Nephron (organoid): ENCODE results near the gene OGFR.

Experiments used
- H3K27ac Mint-ChIP-seq, 3 experiments: 2 replicates each; pipeline ENCODE4 v1.8.0; 2020; ENCODE audit warnings: mixed read lengths in 3 of 3, mild to moderate bottlenecking in 2 of 3, moderate library complexity in 1 of 3
- H3K27me3 Mint-ChIP-seq: 2 replicates; pipeline ENCODE4 v1.8.0; 2021; ENCODE audit warnings: low read depth, mild to moderate bottlenecking, moderate library complexity, mixed read lengths
- H3K36me3 Mint-ChIP-seq: 2 replicates; pipeline ENCODE4 v1.8.0; 2020; ENCODE audit warnings: low read depth, mixed read lengths
- H3K4me1 Mint-ChIP-seq: 2 replicates; pipeline ENCODE4 v1.8.0; 2020; ENCODE audit warnings: mixed read lengths
- H3K4me3 Mint-ChIP-seq, 3 experiments: 2 replicates each; pipeline ENCODE4 v1.8.0; 2020; ENCODE audit warnings: mild to moderate bottlenecking in 3 of 3, mixed read lengths in 3 of 3, moderate library complexity in 2 of 3
- H3K9me3 Mint-ChIP-seq: 2 replicates; pipeline ENCODE4 v1.8.0; 2020; ENCODE audit warnings: mixed read lengths
- CTCF ChIP-seq, 3 experiments: fragments of 200-600 bp; sonication (generic); IDR thresholded peaks; one replicate each; pipeline ENCODE4 v1.5.0; 2021; ENCODE audit warnings: antibody characterized with exemption in 3 of 3; ENCODE audit not compliant: unreplicated experiment in 3 of 3

OGFR gene

GRCh38 chr20:62818592-62819493 is 14.2 kb downstream of the OGFR start:
- Mint-ChIP-seq H3K27ac (peak overlapping the region; percentile 66 to 84 (median 78)), H3K4me3 (peak overlapping the region; percentile 57 to 74 (median 72)), H3K9me3 (no peaks in the 10 kb centered on the region), H3K4me1 (peaks cover 8% of the 10 kb centered on the region), H3K36me3 (no peaks in the 10 kb centered on the region), H3K27me3 (peaks cover 19% of the 10 kb centered on the region)
- no peak for TF ChIP-seq CTCF (IDR thresholded peaks at IDR 0.05; ENCODE audit: unreplicated experiment in 3 of 3)

GRCh38 chr20:62819494-62820174 is 15.0 kb downstream of the OGFR start:
- Mint-ChIP-seq H3K27ac (peak overlapping the region; percentile 66 to 78 (median 74)), H3K4me1 (peaks cover 8% of the 10 kb centered on the region), H3K27me3 (peaks cover 16% of the 10 kb centered on the region), H3K9me3 (no peaks in the 10 kb centered on the region), H3K4me3 (peak overlapping the region in 1 of 3 experiments; percentile 16), H3K36me3 (no peaks in the 10 kb centered on the region)
- no peak for TF ChIP-seq CTCF (IDR thresholded peaks at IDR 0.05; ENCODE audit: unreplicated experiment in 3 of 3)

GRCh38 chr20:62820208-62820961 is 15.8 kb downstream of the OGFR start:
- Mint-ChIP-seq H3K27me3 (peaks cover 9% of the 10 kb centered on the region), H3K4me3 (no peak overlapping the region), H3K27ac (no peak overlapping the region), H3K4me1 (peaks cover 6% of the 10 kb centered on the region), H3K9me3 (no peaks in the 10 kb centered on the region), H3K36me3 (no peaks in the 10 kb centered on the region)
- TF ChIP-seq CTCF (IDR thresholded peaks at IDR 0.05; ENCODE audit: unreplicated experiment in 3 of 3) = no peak

- Mint-ChIP-seq H3K27me3 (peaks cover 1% of the 10 kb centered on the region), H3K27ac (no peak overlapping the region), H3K4me1 (no peaks in the 10 kb centered on the region), H3K9me3 (no peaks in the 10 kb centered on the region), H3K4me3 (no peak overlapping the region), H3K36me3 (no peaks in the 10 kb centered on the region)
- no peak for TF ChIP-seq CTCF (IDR thresholded peaks at IDR 0.05; ENCODE audit: unreplicated experiment in 3 of 3)
Observed at GRCh38 chr20:62820962-62821725, 16.5 kb downstream of the OGFR start.

- Mint-ChIP-seq H3K9me3 (no peaks in the 10 kb centered on the region), H3K36me3 (no peaks in the 10 kb centered on the region), H3K27me3 (no peaks in the 10 kb centered on the region), H3K27ac (no peak overlapping the region), H3K4me3 (no peak overlapping the region), H3K4me1 (no peaks in the 10 kb centered on the region)
- TF ChIP-seq CTCF (IDR thresholded peaks at IDR 0.05; ENCODE audit: unreplicated experiment in 3 of 3) = no peak
Observed at GRCh38 chr20:62821726-62822210, 17.1 kb downstream of the OGFR start.
